T-cell (primary cell): ENCODE data around the gene DNMT3A. TPM values are rescaled to one million over a fixed set of nuclear protein-coding genes. Genes with fewer than 3 reads are reported as not detected.

Experiments
- ATAC-seq, 4 experiments: fragments of 200-7000 bp in 3 of 4; fragments of 150-1000 bp in 1 of 4; cut with Tn5 transposase; replicated peaks in 1 of 4; 1 replicate in 3 of 4; 2 replicates in 1 of 4; pipeline ENCODE4 v1.10.0; 2021; ENCODE audit warnings: moderate library complexity in 3 of 4, mild to moderate bottlenecking in 2 of 4, moderate number of reproducible peaks in 1 of 4
- CTCF ChIA-PET, 2 donors: fragments of 300-600 bp; sonication (Branson Sonifier 250); formaldehyde crosslinking; loops; one replicate each; lab custom pipeline; 2022; ENCODE audit warnings: antibody characterized with exemption in 2 of 2; lab: Charles Lee
- POLR2A ChIA-PET, 2 donors: fragments of 300-600 bp; sonication (Branson Sonifier 250); formaldehyde crosslinking; loops; one replicate each; lab custom pipeline; 2022; ENCODE audit warnings: antibody characterized with exemption in 2 of 2; lab: Charles Lee
- DNase-seq, 35 experiments: peaks; one replicate each; pipeline versions ENCODE4 v3.0.0 to v3.0.0-alpha.2; 2013 to 2023
- H3K27ac ChIP-seq: one replicate; pipeline ENCODE4 v1.5.1; 2013; ENCODE audit warnings: low read length
- H3K27me3 ChIP-seq, 2 experiments: replicated peaks in 1 of 2; 1 replicate in 1 of 2; 2 replicates in 1 of 2; pipeline versions ENCODE4 v1.6.1 to v1.7.0; 2013; ENCODE audit warnings: low read length in 1 of 2, mixed read lengths in 1 of 2; ENCODE audit not compliant: control insufficient read depth in 2 of 2, insufficient read depth in 2 of 2; ENCODE audit errors: extremely low read depth in 1 of 2
- H3K36me3 ChIP-seq, 2 donors: 1 replicate in 1 of 2; 2 replicates in 1 of 2; pipeline versions ENCODE4 v1.6.1 to v1.7.0; 2013; ENCODE audit warnings: low read length in 1 of 2; ENCODE audit not compliant: control insufficient read depth in 2 of 2, insufficient read depth in 1 of 2; ENCODE audit errors: extremely low read depth in 1 of 2
- H3K4me1 ChIP-seq, 2 experiments: 1 replicate in 1 of 2; 2 replicates in 1 of 2; pipeline versions ENCODE4 v1.6.1 to v1.7.0; 2013; ENCODE audit warnings: low read length in 2 of 2, mixed read lengths in 1 of 2; ENCODE audit not compliant: insufficient read depth in 2 of 2, control insufficient read depth in 1 of 2; ENCODE audit errors: extremely low read depth in 1 of 2
- H3K4me3 ChIP-seq, 2 donors: 1 replicate in 1 of 2; 2 replicates in 1 of 2; pipeline versions ENCODE4 v1.5.1 to v1.7.0; 2013; ENCODE audit warnings: mild to moderate bottlenecking in 2 of 2, low read length in 1 of 2, moderate library complexity in 1 of 2; ENCODE audit not compliant: control insufficient read depth in 1 of 2; ENCODE audit errors: extremely low read depth in 1 of 2
- H3K9me3 ChIP-seq: 2 replicates; pipeline ENCODE4 v1.7.0; 2013
- H3K27ac Mint-ChIP-seq, 2 donors: one replicate each; pipeline ENCODE4 v1.8.0; 2020 to 2021; ENCODE audit warnings: mild to moderate bottlenecking in 2 of 2, mixed read lengths in 2 of 2
- H3K27me3 Mint-ChIP-seq, 2 donors: one replicate each; pipeline ENCODE4 v1.8.0; 2021 to 2022; ENCODE audit warnings: mixed read lengths in 2 of 2
- H3K36me3 Mint-ChIP-seq: one replicate; pipeline ENCODE4 v1.8.0; 2021; ENCODE audit warnings: mixed read lengths
- H3K4me1 Mint-ChIP-seq, 3 donors: one replicate each; pipeline ENCODE4 v1.8.0; 2020 to 2022; ENCODE audit warnings: mixed read lengths in 3 of 3, mild to moderate bottlenecking in 1 of 3
- H3K4me3 Mint-ChIP-seq, 3 donors: one replicate each; pipeline ENCODE4 v1.8.0; 2020 to 2022; ENCODE audit warnings: mild to moderate bottlenecking in 3 of 3, mixed read lengths in 3 of 3, moderate library complexity in 3 of 3
- H3K9me3 Mint-ChIP-seq, 3 donors: one replicate each; pipeline ENCODE4 v1.8.0; 2020 to 2022; ENCODE audit warnings: mixed read lengths in 3 of 3
- WGBS: methylation state at CpG from one replicate; pipeline ENCODE4 v1.1.5; 2013; ENCODE audit warnings: missing lambda C conversion rate; ENCODE audit not compliant: insufficient coverage; 5-methylcytosine and 5-hydroxymethylcytosine counted together
- total RNA-seq, 35 experiments: library from RNA in 6 of 35; stranded (reverse) in 6 of 35; fragments of 120-200 nt in 1 of 35; gene quantifications; one replicate each; pipeline versions ENCODE4 v1.2.1 to v1.2.4 and lab custom pipeline; 2013 to 2026

The DNMT3A gene
- total RNA-seq, 5 donors from 2014 or later (not counting 1 experiment from before 2014, with no cell fraction given) = 78.7 to 125 (median 93.2) TPM

- DNase-seq = no peak
- Mint-ChIP-seq H3K36me3 (no peaks in the 10 kb centered on the region), H3K9me3 (no peaks in the 10 kb centered on the region), H3K4me1 (peaks cover 12 to 20% (median 14%) of the 10 kb centered on the region in 3 donors), H3K27ac (no peak overlapping the region), H3K27me3 (no peaks in the 10 kb centered on the region), H3K4me3 (no peak overlapping the region)
- WGBS = no CpG with 5 or more reads among the region's 6 CpGs
- POLR2A ChIA-PET = interaction anchor here in 1 of 2 donors (0.6 kb wide), 1 partner anchor 1926 kb away, joined by 3 read pairs; no protein-coding TSS in a partner anchor
- H3K27ac ChIP-seq = no peak overlapping the region
- H3K9me3 ChIP-seq = no peaks in the 10 kb centered on the region
- ATAC-seq = no peak
- H3K4me3 ChIP-seq = no peak overlapping the region
- CTCF ChIA-PET = no interaction called here
- H3K4me1 ChIP-seq = peaks cover 7 to 11% of the 10 kb centered on the region in 2 experiments
- H3K36me3 ChIP-seq = no peaks in the 10 kb centered on the region
- peaks cover 0 to 7% of the 10 kb centered on the region in 2 experiments for H3K27me3 ChIP-seq
Measured at GRCh38 chr2:25201265-25201664, 140.5 kb downstream of the DNMT3A start.

GRCh38 chr2:25198576-25198975 is 143.1 kb downstream of the DNMT3A start:
- DNase-seq (no peak), ATAC-seq (no peak)
- H3K27me3 Mint-ChIP-seq = no peaks in the 10 kb centered on the region
- Histone ChIP-seq H3K27me3 (peaks cover 0 to 7% of the 10 kb centered on the region in 2 experiments), H3K36me3 (no peaks in the 10 kb centered on the region), H3K9me3 (no peaks in the 10 kb centered on the region), H3K4me3 (no peak overlapping the region), H3K4me1 (peaks cover 7 to 12% of the 10 kb centered on the region in 2 experiments), H3K27ac (no peak overlapping the region)
- H3K4me3 Mint-ChIP-seq = no peak overlapping the region
- no peaks in the 10 kb centered on the region for H3K9me3 Mint-ChIP-seq
- peaks cover 18 to 22% (median 19%) of the 10 kb centered on the region in 3 donors for H3K4me1 Mint-ChIP-seq
- no peaks in the 10 kb centered on the region for H3K36me3 Mint-ChIP-seq
- ChIA-PET POLR2A (no interaction called here), CTCF (no interaction called here)
- H3K27ac Mint-ChIP-seq = no peak overlapping the region
- no CpG with 5 or more reads among the region's 5 CpGs for whole genome bisulfite sequencing

GRCh38 chr2:25198209-25198525 is 143.6 kb downstream of the DNMT3A start:
- Mint-ChIP-seq H3K4me3 (no peak overlapping the region), H3K27me3 (no peaks in the 10 kb centered on the region), H3K9me3 (no peaks in the 10 kb centered on the region), H3K36me3 (no peaks in the 10 kb centered on the region), H3K4me1 (peaks cover 15 to 19% (median 19%) of the 10 kb centered on the region in 3 donors), H3K27ac (no peak overlapping the region)
- no peak for DNase-seq
- H3K27ac ChIP-seq = no peak overlapping the region
- ChIA-PET POLR2A (no interaction called here), CTCF (no interaction called here)
- no peak for ATAC-seq
- H3K4me1 ChIP-seq = peaks cover 7 to 12% of the 10 kb centered on the region in 2 experiments
- WGBS = no CpG with 5 or more reads among the region's 4 CpGs
- no peaks in the 10 kb centered on the region for H3K36me3 ChIP-seq
- H3K4me3 ChIP-seq = no peak overlapping the region
- peaks cover 0 to 7% of the 10 kb centered on the region in 2 experiments for H3K27me3 ChIP-seq
- H3K9me3 ChIP-seq = no peaks in the 10 kb centered on the region

- H3K27ac Mint-ChIP-seq = no peak overlapping the region
- H3K4me1 Mint-ChIP-seq = peaks cover 14 to 19% (median 17%) of the 10 kb centered on the region in 3 donors
Measured at GRCh38 chr2:25197336-25198208, 144.2 kb downstream of the DNMT3A start.

GRCh38 chr2:25194576-25195122 is 147.1 kb downstream of the DNMT3A start:
- H3K36me3 Mint-ChIP-seq = no peaks in the 10 kb centered on the region
- ATAC-seq (no peak), DNase-seq (no peak)
- H3K4me1 Mint-ChIP-seq = peaks cover 4 to 10% (median 7%) of the 10 kb centered on the region in 3 donors
- POLR2A ChIA-PET = no interaction called here
- no peak overlapping the region for H3K4me3 ChIP-seq
- H3K9me3 ChIP-seq = no peaks in the 10 kb centered on the region
- no peaks in the 10 kb centered on the region for H3K9me3 Mint-ChIP-seq
- CTCF ChIA-PET = no interaction called here
- no peak overlapping the region for H3K4me3 Mint-ChIP-seq
- H3K4me1 ChIP-seq = peaks cover 0 to 3% of the 10 kb centered on the region in 2 experiments
- H3K36me3 ChIP-seq = no peaks in the 10 kb centered on the region
- H3K27ac ChIP-seq = no peak overlapping the region
- peaks cover 0 to 7% of the 10 kb centered on the region in 2 experiments for H3K27me3 ChIP-seq
- H3K27ac Mint-ChIP-seq = no peak overlapping the region
- 93% methylated on average over 9 of the region's 9 CpGs for WGBS
- H3K27me3 Mint-ChIP-seq = no peaks in the 10 kb centered on the region

More at GRCh38 chr2:25197336-25198208, 144.2 kb downstream of the DNMT3A start:
- Histone ChIP-seq H3K9me3 (no peaks in the 10 kb centered on the region), H3K27ac (no peak overlapping the region), H3K4me1 (peaks cover 5 to 12% of the 10 kb centered on the region in 2 experiments), H3K4me3 (no peak overlapping the region), H3K27me3 (peaks cover 0 to 7% of the 10 kb centered on the region in 2 experiments), H3K36me3 (no peaks in the 10 kb centered on the region)
- CTCF ChIA-PET = interaction anchor here (0.6 to 2.5 kb wide), 8 partner anchors 14 to 1653 kb away, joined by 3 to 15 read pairs (median 3); no protein-coding TSS in a partner anchor
- POLR2A ChIA-PET = no interaction called here
- 68% methylated on average over 10 of the region's 12 CpGs for WGBS
- no peaks in the 10 kb centered on the region for H3K36me3 Mint-ChIP-seq
- H3K27me3 Mint-ChIP-seq = no peaks in the 10 kb centered on the region
- no peak overlapping the region for H3K4me3 Mint-ChIP-seq
- no peak for DNase-seq
- ATAC-seq = no peak
- H3K9me3 Mint-ChIP-seq = no peaks in the 10 kb centered on the region

GRCh38 chr2:25190536-25190935 is 151.2 kb downstream of the DNMT3A start:
- ChIA-PET POLR2A (no interaction called here), CTCF (interaction anchor here in 1 of 2 donors (0.6 kb wide), 1 partner anchor 207 kb away, joined by 11 read pairs; no protein-coding TSS in a partner anchor)
- no peak overlapping the region for H3K4me3 Mint-ChIP-seq
- H3K4me1 ChIP-seq = no peaks in the 10 kb centered on the region
- H3K27me3 ChIP-seq = no peaks in the 10 kb centered on the region
- no peaks in the 10 kb centered on the region for H3K36me3 ChIP-seq
- ATAC-seq = no peak
- peaks cover 0 to 2% of the 10 kb centered on the region in 2 donors for H3K27me3 Mint-ChIP-seq
- WGBS = 80% methylated on average over 1 of the region's 5 CpGs
- no peak overlapping the region for H3K4me3 ChIP-seq
- no peak overlapping the region for H3K27ac ChIP-seq
- DNase-seq = no peak
- H3K27ac Mint-ChIP-seq = no peak overlapping the region
- no peaks in the 10 kb centered on the region for H3K9me3 Mint-ChIP-seq
- no peaks in the 10 kb centered on the region for H3K4me1 Mint-ChIP-seq
- no peaks in the 10 kb centered on the region for H3K36me3 Mint-ChIP-seq
- no peaks in the 10 kb centered on the region for H3K9me3 ChIP-seq
